ENCODE data around the gene MPDZ.

The MPDZ gene

GRCh38 chr9:13149454-13149853, 130.0 kb downstream of the MPDZ start:
- FAIRE-seq (no peak), DNase-seq (ENCODE audit: insufficient read length) (no peak)
- no peak for TF ChIP-seq POLR2A (IDR thresholded peaks at IDR 0.05; ENCODE audit: low read depth, low read length)
- no peak for TF ChIP-seq POLR2AphosphoS5 (IDR thresholded peaks at IDR 0.05; ENCODE audit: low read depth, low read length)
- no peak for TF ChIP-seq TAF1 (IDR thresholded peaks at IDR 0.05; ENCODE audit: borderline replicate concordance, low read depth, low read length)

GRCh38 chr9:13146840-13147239, 132.7 kb downstream of the MPDZ start:
- no peak for FAIRE-seq
- no peak for DNase-seq (ENCODE audit: insufficient read length)
- TF ChIP-seq POLR2A (IDR thresholded peaks at IDR 0.05; ENCODE audit: low read depth, low read length): no peak

- TF ChIP-seq TAF1 (IDR thresholded peaks at IDR 0.05; ENCODE audit: borderline replicate concordance, low read depth, low read length) (no peak), POLR2A (IDR thresholded peaks at IDR 0.05; ENCODE audit: low read depth, low read length) (no peak), POLR2AphosphoS5 (IDR thresholded peaks at IDR 0.05; ENCODE audit: low read depth, low read length) (no peak)
- DNase-seq (ENCODE audit: insufficient read length) (no peak), FAIRE-seq (no peak)
Observed at GRCh38 chr9:13145340-13145739, 134.2 kb downstream of the MPDZ start.

GRCh38 chr9:13144166-13144775, 135.2 kb downstream of the MPDZ start:
- DNase-seq (ENCODE audit: insufficient read length): no peak
- TF ChIP-seq TAF1 (IDR thresholded peaks at IDR 0.05; ENCODE audit: borderline replicate concordance, low read depth, low read length) (no peak), POLR2AphosphoS5 (IDR thresholded peaks at IDR 0.05; ENCODE audit: low read depth, low read length) (no peak)
- FAIRE-seq: no peak

- DNase-seq (ENCODE audit: insufficient read length) (no peak), FAIRE-seq (no peak)
- TF ChIP-seq POLR2AphosphoS5 (IDR thresholded peaks at IDR 0.05; ENCODE audit: low read depth, low read length) (no peak), TAF1 (IDR thresholded peaks at IDR 0.05; ENCODE audit: borderline replicate concordance, low read depth, low read length) (no peak), POLR2A (IDR thresholded peaks at IDR 0.05; ENCODE audit: low read depth, low read length) (no peak)
Observed at GRCh38 chr9:13143281-13143680, 136.2 kb downstream of the MPDZ start.

GRCh38 chr9:13142776-13143175, 136.7 kb downstream of the MPDZ start:
- FAIRE-seq: no peak
- TF ChIP-seq TAF1 (IDR thresholded peaks at IDR 0.05; ENCODE audit: borderline replicate concordance, low read depth, low read length) (no peak), POLR2AphosphoS5 (IDR thresholded peaks at IDR 0.05; ENCODE audit: low read depth, low read length) (no peak), POLR2A (IDR thresholded peaks at IDR 0.05; ENCODE audit: low read depth, low read length) (no peak)

GRCh38 chr9:13141629-13142028, 137.9 kb downstream of the MPDZ start:
- no peak for DNase-seq (ENCODE audit: insufficient read length)
- no peak for FAIRE-seq

More at GRCh38 chr9:13142776-13143175, 136.7 kb downstream of the MPDZ start:
- DNase-seq (ENCODE audit: insufficient read length): no peak

GRCh38 chr9:13140843-13141592, 138.5 kb downstream of the MPDZ start:
- TF ChIP-seq POLR2AphosphoS5 (IDR thresholded peaks at IDR 0.05; ENCODE audit: low read depth, low read length) (no peak), POLR2A (IDR thresholded peaks at IDR 0.05; ENCODE audit: low read depth, low read length) (no peak)
- DNase-seq (ENCODE audit: insufficient read length) (no peak), FAIRE-seq (no peak)

More at GRCh38 chr9:13141629-13142028, 137.9 kb downstream of the MPDZ start:
- TF ChIP-seq TAF1 (IDR thresholded peaks at IDR 0.05; ENCODE audit: borderline replicate concordance, low read depth, low read length): no peak
- no peak for TF ChIP-seq POLR2A (IDR thresholded peaks at IDR 0.05; ENCODE audit: low read depth, low read length)
- no peak for TF ChIP-seq POLR2AphosphoS5 (IDR thresholded peaks at IDR 0.05; ENCODE audit: low read depth, low read length)

GRCh38 chr9:13139641-13140171, 139.8 kb downstream of the MPDZ start:
- FAIRE-seq (no peak), DNase-seq (ENCODE audit: insufficient read length) (no peak)
- TF ChIP-seq POLR2AphosphoS5 (IDR thresholded peaks at IDR 0.05; ENCODE audit: low read depth, low read length) (no peak), TAF1 (IDR thresholded peaks at IDR 0.05; ENCODE audit: borderline replicate concordance, low read depth, low read length) (no peak), POLR2A (IDR thresholded peaks at IDR 0.05; ENCODE audit: low read depth, low read length) (no peak)

- no peak for FAIRE-seq
- no peak for TF ChIP-seq POLR2A (IDR thresholded peaks at IDR 0.05; ENCODE audit: low read depth, low read length)
- no peak for TF ChIP-seq TAF1 (IDR thresholded peaks at IDR 0.05; ENCODE audit: borderline replicate concordance, low read depth, low read length)
- no peak for TF ChIP-seq POLR2AphosphoS5 (IDR thresholded peaks at IDR 0.05; ENCODE audit: low read depth, low read length)
- no peak for DNase-seq (ENCODE audit: insufficient read length)
Observed at GRCh38 chr9:13137426-13137825, 142.1 kb downstream of the MPDZ start.

GRCh38 chr9:13131991-13132390, 147.5 kb downstream of the MPDZ start:
- TF ChIP-seq POLR2A (IDR thresholded peaks at IDR 0.05; ENCODE audit: low read depth, low read length): no peak
- no peak for TF ChIP-seq TAF1 (IDR thresholded peaks at IDR 0.05; ENCODE audit: borderline replicate concordance, low read depth, low read length)
- no peak for TF ChIP-seq POLR2AphosphoS5 (IDR thresholded peaks at IDR 0.05; ENCODE audit: low read depth, low read length)
- DNase-seq (ENCODE audit: insufficient read length): no peak
- no peak for FAIRE-seq

- no peak for TF ChIP-seq POLR2A (IDR thresholded peaks at IDR 0.05; ENCODE audit: low read depth, low read length)
- TF ChIP-seq TAF1 (IDR thresholded peaks at IDR 0.05; ENCODE audit: borderline replicate concordance, low read depth, low read length): no peak
- no peak for TF ChIP-seq POLR2AphosphoS5 (IDR thresholded peaks at IDR 0.05; ENCODE audit: low read depth, low read length)
- no peak for FAIRE-seq
- no peak for DNase-seq (ENCODE audit: insufficient read length)
Observed at GRCh38 chr9:13131416-13131815, 148.1 kb downstream of the MPDZ start.
